ENCODE results near the gene NDUFAF7.
"Not testable (repeated sequence)": the region's sequence is repeated elsewhere in the genome, so short reads cannot be mapped to it uniquely, and the experiment has no call there.

DNA sequence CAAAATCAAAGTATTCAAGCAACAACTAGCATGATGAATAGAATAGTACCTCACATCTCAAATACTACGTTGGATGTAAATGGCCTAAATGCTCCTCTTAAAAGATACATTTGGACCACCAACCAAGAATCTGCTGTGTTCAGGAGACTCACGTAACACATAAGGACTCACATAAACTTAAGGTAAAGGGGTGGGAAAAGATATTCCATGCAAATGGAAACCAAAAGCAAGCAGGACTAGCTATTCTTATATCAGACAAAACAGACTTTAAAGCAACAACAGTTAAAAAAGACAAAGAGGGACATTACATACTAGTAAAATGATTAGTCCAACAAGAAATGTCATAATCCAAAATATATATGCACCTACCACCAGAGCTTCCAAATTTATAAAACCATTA is 24.7 kb upstream of the NDUFAF7 start:
- TF ChIP-seq, protein P1, sequence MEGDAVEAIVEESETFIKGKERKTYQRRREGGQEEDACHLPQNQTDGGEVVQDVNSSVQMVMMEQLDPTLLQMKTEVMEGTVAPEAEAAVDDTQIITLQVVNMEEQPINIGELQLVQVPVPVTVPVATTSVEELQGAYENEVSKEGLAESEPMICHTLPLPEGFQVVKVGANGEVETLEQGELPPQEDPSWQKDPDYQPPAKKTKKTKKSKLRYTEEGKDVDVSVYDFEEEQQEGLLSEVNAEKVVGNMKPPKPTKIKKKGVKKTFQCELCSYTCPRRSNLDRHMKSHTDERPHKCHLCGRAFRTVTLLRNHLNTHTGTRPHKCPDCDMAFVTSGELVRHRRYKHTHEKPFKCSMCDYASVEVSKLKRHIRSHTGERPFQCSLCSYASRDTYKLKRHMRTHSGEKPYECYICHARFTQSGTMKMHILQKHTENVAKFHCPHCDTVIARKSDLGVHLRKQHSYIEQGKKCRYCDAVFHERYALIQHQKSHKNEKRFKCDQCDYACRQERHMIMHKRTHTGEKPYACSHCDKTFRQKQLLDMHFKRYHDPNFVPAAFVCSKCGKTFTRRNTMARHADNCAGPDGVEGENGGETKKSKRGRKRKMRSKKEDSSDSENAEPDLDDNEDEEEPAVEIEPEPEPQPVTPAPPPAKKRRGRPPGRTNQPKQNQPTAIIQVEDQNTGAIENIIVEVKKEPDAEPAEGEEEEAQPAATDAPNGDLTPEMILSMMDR (optimal IDR thresholded peaks at IDR 0.05 in 1 of 3, IDR thresholded peaks at IDR 0.05 in 1 of 3, conservative IDR thresholded peaks at IDR 0.05 in 1 of 3; ENCODE audit: extremely low read depth in 1 of 3, insufficient read depth in 2 of 3, low read length in 3 of 3), result not testable (repeated sequence)
- not testable (repeated sequence) for TF ChIP-seq EZH2 (IDR thresholded peaks at IDR 0.05; ENCODE audit: low read length)
